ENCODE data around the gene RETREG1. TPM values are rescaled to one million over a fixed set of nuclear protein-coding genes. Genes with fewer than 3 reads are reported as not detected.

The RETREG1 gene
- total and polyA plus RNA-seq, 2 of the 13 experiments (the other 11 are each of a cell fraction or from before 2014, with no cell fraction given) = 0.07 TPM; not detected in 1

GRCh38 chr5:16490911-16491310 is 125.9 kb downstream of the RETREG1 start:
- 28% methylated on average over 8 of the region's 8 CpGs for WGBS (ENCODE audit: low lambda C conversion rate)
- BruUV-seq (replicated peaks) = no TSS peak
- in situ Hi-C loops (cut with HindIII; ENCODE audit: extremely low pct_ligation_motif_present, low pct_unique_long_range_greater_than_20kb) (no loop called here), intact Hi-C loops (cut with micrococcal nuclease; ENCODE audit: unreplicated experiment) (no loop called here)
- Histone ChIP-seq H3K9ac (ENCODE audit: insufficient read depth, low read depth, low read length) (no peak overlapping the region), H2AFZ (ENCODE audit: low read length) (no peak overlapping the region), H3K36me3 (replicated peaks in 1 of 2; ENCODE audit: control insufficient read depth in 1 of 2, insufficient read depth in 2 of 2, low read length in 2 of 2) (no peaks in the 10 kb centered on the region), H3K4me2 (ENCODE audit: low read depth, low read length) (no peak overlapping the region), H3K9me3 (ENCODE audit: low read length) (peaks cover 14% of the 10 kb centered on the region; the same call in 1 of the 2 replicates), H3K4me1 (ENCODE audit: insufficient read depth, low read length) (no peaks in the 10 kb centered on the region), H3K27ac (ENCODE audit: extremely low read length, insufficient read depth, low read length) (no peak overlapping the region), H3K27me3 (ENCODE audit: control insufficient read depth in 1 of 2, insufficient read depth in 2 of 2, low read length in 2 of 2) (no peaks in the 10 kb centered on the region; a peak in 1 of 5 replicates), H3K4me3 (replicated peaks in 1 of 3; ENCODE audit: insufficient read depth in 1 of 3, low read depth in 2 of 3, low read length in 3 of 3) (no peak overlapping the region), H4K20me1 (ENCODE audit: insufficient read depth, low read length) (no peaks in the 10 kb centered on the region), H3K79me2 (ENCODE audit: insufficient read depth, low read length) (no peaks in the 10 kb centered on the region)
- FAIRE-seq (no peak), DNase-seq (ENCODE audit: low spot score) (no peak), ATAC-seq (no peak)
- TF ChIP-seq NCOR1 (IDR thresholded peaks at IDR 0.05; ENCODE audit: borderline replicate concordance, low read length) = no peak
- no peak for TF ChIP-seq PPARG (CRISPR knock-in tag; conservative IDR thresholded peaks at IDR 0.05)
- no peak for TF ChIP-seq ZSCAN30 (CRISPR knock-in tag; IDR thresholded peaks at IDR 0.05)
- no peak for TF ChIP-seq ZFP82 (CRISPR knock-in tag; IDR thresholded peaks at IDR 0.05; ENCODE audit: borderline replicate concordance)
- TF ChIP-seq ZNF17 (CRISPR knock-in tag; IDR thresholded peaks at IDR 0.05) = no peak
- no peak for TF ChIP-seq LCORL (IDR thresholded peaks at IDR 0.05)
- TF ChIP-seq LCORL (CRISPR knock-in tag; IDR thresholded peaks at IDR 0.05) = no peak
- TF ChIP-seq ZNF121 (CRISPR knock-in tag; IDR thresholded peaks at IDR 0.05) = no peak
- TF ChIP-seq ZBTB7B (CRISPR knock-in tag; IDR thresholded peaks at IDR 0.05) = no peak
- no peak for TF ChIP-seq MEIS2 (CRISPR knock-in tag; IDR thresholded peaks at IDR 0.05)
- TF ChIP-seq GZF1 (CRISPR knock-in tag; IDR thresholded peaks at IDR 0.05) = no peak
- TF ChIP-seq ARID4A (CRISPR knock-in tag; IDR thresholded peaks at IDR 0.05; ENCODE audit: borderline replicate concordance) = no peak
- no peak for TF ChIP-seq CENPT (CRISPR knock-in tag; IDR thresholded peaks at IDR 0.05; ENCODE audit: low read depth)
- no peak for TF ChIP-seq CBFB (CRISPR knock-in tag; IDR thresholded peaks at IDR 0.05)
- TF ChIP-seq ZBTB42 (CRISPR knock-in tag; IDR thresholded peaks at IDR 0.05) = no peak
- POLR2A ChIA-PET = no interaction called here
- CTCF ChIA-PET (ENCODE audit: low intra/inter-chr PET ratio, low total read pairs) = no interaction called here

All from HepG2 (cell line).